T47D (cell line): ENCODE measurements around the gene TBCD.

ENCODE experiments used
- DNase-seq, 2 experiments: peaks; one replicate each; pipeline versions ENCODE4 v3.0.0 to v3.0.0-alpha.2; 2011 to 2012; ENCODE audit warnings: low read depth in 1 of 2, low spot score in 1 of 2
- JUND ChIP-seq: IDR thresholded peaks from 2 replicates; pipeline ENCODE4 v1.6.1; 2012; ENCODE audit warnings: low read depth
- in situ Hi-C: cut with HindIII; loops from 2 replicates; pipeline ENCODE4 v1.10.0; 2016; ENCODE audit warnings: low sequenced_read_pairs, low pct_unique_long_range_greater_than_20kb

TBCD gene

GRCh38 chr17:82887255-82888164 is 135.6 kb downstream of the TBCD start:
- in situ Hi-C loops: no loop called here
- DNase-seq: no peak
- TF ChIP-seq JUND: no peak

GRCh38 chr17:82888583-82889495 is 137.0 kb downstream of the TBCD start:
- DNase-seq: peak; percentile 94 to 99
- TF ChIP-seq JUND: no peak
- in situ Hi-C loops: no loop called here

GRCh38 chr17:82889496-82890338 is 137.9 kb downstream of the TBCD start:
- peak; percentile 93 to 99 for DNase-seq
- in situ Hi-C loops: no loop called here
- no peak for TF ChIP-seq JUND

GRCh38 chr17:82890339-82890730 is 138.5 kb downstream of the TBCD start:
- DNase-seq: no peak
- in situ Hi-C loops: no loop called here
- no peak for TF ChIP-seq JUND

- no peak for DNase-seq
- no peak for TF ChIP-seq JUND
- in situ Hi-C loops: no loop called here
Measured at GRCh38 chr17:82890926-82891678, 139.2 kb downstream of the TBCD start.

- TF ChIP-seq JUND: no peak
- in situ Hi-C loops: no loop called here
- DNase-seq: no peak
Measured at GRCh38 chr17:82891911-82892310, 140.0 kb downstream of the TBCD start.

- in situ Hi-C loops: no loop called here
Measured at GRCh38 chr17:82892899-82893565, 141.2 kb downstream of the TBCD start.

GRCh38 chr17:82893779-82894178 is 141.9 kb downstream of the TBCD start:
- DNase-seq: no peak
- in situ Hi-C loops: no loop called here
- TF ChIP-seq JUND: no peak

More at GRCh38 chr17:82892899-82893565, 141.2 kb downstream of the TBCD start:
- TF ChIP-seq JUND: no peak
- no peak for DNase-seq

GRCh38 chr17:82894389-82894788 is 142.5 kb downstream of the TBCD start:
- in situ Hi-C loops: no loop called here
- no peak for TF ChIP-seq JUND
- DNase-seq: no peak

- no peak for TF ChIP-seq JUND
- in situ Hi-C loops: no loop called here
- DNase-seq: no peak
Measured at GRCh38 chr17:82895087-82895486, 143.2 kb downstream of the TBCD start.
